Measurements from ENCODE around the gene RBPMS2.
"Not testable (repeated sequence)": the region's sequence is repeated elsewhere in the genome, so short reads cannot be mapped to it uniquely, and the experiment has no call there.

The RBPMS2 gene

DNA sequence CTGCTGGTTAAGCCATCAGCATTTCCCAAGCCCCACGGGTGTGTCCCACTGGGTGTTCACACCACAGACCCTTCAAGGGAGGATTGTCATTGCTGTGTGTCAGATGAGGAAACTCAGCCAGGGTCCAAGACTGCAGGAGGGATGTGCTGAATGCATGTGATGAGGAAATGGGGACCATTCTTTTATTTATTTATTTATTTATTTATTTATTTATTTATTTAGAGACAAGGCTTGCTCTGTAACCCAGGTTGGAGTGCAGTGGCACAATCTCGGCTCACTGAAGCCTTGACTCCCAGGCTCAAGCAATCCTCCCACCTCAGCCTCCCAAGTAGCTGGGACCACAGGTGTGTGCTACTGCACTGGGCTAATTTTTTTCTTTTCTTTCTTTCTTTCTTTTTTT lies 29.2 kb upstream of the RBPMS2 start:
- Mint-ChIP-seq H3K27me3 (peaks cover 5 to 30% of the 10 kb centered on the region in 2 donors), H3K9me3 (no peaks in the 10 kb centered on the region), H3K4me1 (ENCODE audit: low read depth in 2 of 2) (no peaks in the 10 kb centered on the region), H3K36me3 (ENCODE audit: insufficient read depth) (no peaks in the 10 kb centered on the region), H3K4me3 (no peak overlapping the region), H3K27ac (no peak overlapping the region)
- ATAC-seq (replicated peaks) (no peak), DNase-seq (no peak)

DNA sequence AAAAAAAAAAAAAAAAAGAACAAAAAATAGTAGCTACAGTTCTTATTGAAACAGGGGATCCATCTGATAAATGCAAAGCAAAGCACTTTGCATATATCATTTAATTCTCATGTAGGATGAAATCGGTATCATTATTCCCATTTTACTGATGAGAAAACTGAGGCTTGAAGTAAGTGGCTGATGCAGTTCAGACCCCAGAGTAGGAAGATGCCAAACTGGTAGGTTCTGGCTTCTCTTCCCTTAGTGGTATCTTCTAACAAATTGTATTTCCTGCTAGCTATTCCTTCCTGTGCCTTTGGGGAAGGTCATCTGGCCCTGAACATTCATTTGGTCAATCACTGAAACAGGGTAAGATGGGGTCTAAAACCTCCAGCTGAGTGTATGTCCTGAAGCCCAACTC lies 28.1 kb upstream of the RBPMS2 start:
- no peaks in the 10 kb centered on the region for H3K36me3 Mint-ChIP-seq (ENCODE audit: insufficient read depth)
- H3K4me1 Mint-ChIP-seq (ENCODE audit: low read depth in 2 of 2), result no peaks in the 10 kb centered on the region
- ATAC-seq (replicated peaks), result no peak
- H3K27ac Mint-ChIP-seq, result no peak overlapping the region
- H3K4me3 Mint-ChIP-seq, result no peak overlapping the region
- H3K27me3 Mint-ChIP-seq, result peaks cover 5 to 30% of the 10 kb centered on the region in 2 donors
- no peak for DNase-seq
- H3K9me3 Mint-ChIP-seq, result no peaks in the 10 kb centered on the region

DNA sequence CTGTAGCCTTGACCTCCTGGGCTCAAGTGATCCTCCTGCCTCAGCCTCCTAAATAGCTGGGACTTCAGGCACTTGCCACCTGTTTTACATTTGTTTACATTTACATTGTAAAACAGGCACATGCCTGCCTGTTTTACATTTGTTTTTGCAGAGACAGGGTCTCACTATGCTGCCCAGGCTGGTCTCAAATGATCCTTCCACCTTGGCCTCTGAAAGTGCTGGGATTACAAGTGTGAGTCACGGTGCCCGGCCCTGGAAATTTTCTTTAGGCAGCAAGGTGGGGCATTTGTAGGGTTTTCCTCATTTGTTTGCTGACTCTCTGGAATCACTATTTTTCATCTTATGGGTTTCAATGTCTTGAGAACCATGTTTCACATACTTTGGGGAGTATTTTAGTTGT lies 25.1 kb upstream of the RBPMS2 start:
- Mint-ChIP-seq H3K4me1 (ENCODE audit: low read depth in 2 of 2) (no peaks in the 10 kb centered on the region), H3K27me3 (peaks cover 0 to 8% of the 10 kb centered on the region in 2 donors), H3K9me3 (no peaks in the 10 kb centered on the region), H3K4me3 (no peak overlapping the region), H3K27ac (no peak overlapping the region), H3K36me3 (ENCODE audit: insufficient read depth) (no peaks in the 10 kb centered on the region)
- ATAC-seq (replicated peaks) (no peak), DNase-seq (no peak)

GRCh38 chr15:64798905-64799304 lies 23.5 kb upstream of the RBPMS2 start:
- H3K27me3 Mint-ChIP-seq; H3K36me3 Mint-ChIP-seq (ENCODE audit: insufficient read depth); H3K4me3 Mint-ChIP-seq; H3K4me1 Mint-ChIP-seq (ENCODE audit: low read depth in 2 of 2); ATAC-seq (replicated peaks); DNase-seq; H3K27ac Mint-ChIP-seq; H3K9me3 Mint-ChIP-seq: not testable (repeated sequence)

DNA sequence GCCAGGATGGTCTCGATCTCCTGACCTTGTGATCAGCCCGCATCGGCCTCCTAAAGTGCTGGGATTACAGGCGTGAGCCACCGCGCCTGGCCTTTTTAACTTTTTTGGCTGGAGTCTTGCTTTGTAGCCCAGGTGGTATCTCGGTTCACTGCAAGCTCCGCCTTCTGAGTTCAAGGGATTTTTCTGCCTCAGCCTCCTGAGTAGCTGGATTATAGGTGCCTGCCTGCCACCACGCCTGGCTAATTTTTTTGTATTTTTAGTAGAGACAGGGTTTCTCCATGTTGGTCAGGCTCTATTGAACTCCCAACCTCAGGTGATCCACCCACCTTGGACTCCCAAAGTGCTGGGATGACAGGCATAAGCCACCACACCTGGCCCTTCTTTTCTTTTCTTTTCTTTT lies 20.5 kb upstream of the RBPMS2 start:
- not testable (repeated sequence) for H3K27ac Mint-ChIP-seq; ATAC-seq (replicated peaks); H3K27me3 Mint-ChIP-seq; DNase-seq; H3K9me3 Mint-ChIP-seq; H3K4me3 Mint-ChIP-seq; H3K4me1 Mint-ChIP-seq (ENCODE audit: low read depth in 2 of 2); H3K36me3 Mint-ChIP-seq (ENCODE audit: insufficient read depth)

DNA sequence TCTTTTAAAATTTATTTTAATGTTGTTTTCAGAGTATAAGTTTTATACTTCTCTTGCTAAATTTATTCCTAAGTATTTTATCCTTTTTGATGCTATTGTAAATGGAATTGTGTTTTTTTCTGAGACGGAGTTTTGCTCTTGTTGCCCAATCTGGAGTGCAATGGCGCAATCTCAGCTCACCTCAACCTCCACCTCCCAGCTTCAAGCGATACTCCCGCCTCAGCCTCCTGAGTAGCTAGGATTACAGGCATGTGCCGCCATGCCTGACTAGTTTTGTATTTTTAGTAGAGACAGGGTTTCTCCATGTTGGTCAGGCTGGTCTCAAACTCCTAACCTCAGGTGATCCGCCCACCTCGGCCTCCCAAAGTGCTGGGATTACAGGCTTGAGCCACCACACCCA lies 19.9 kb upstream of the RBPMS2 start:
- H3K4me3 Mint-ChIP-seq; H3K9me3 Mint-ChIP-seq; H3K27ac Mint-ChIP-seq; H3K27me3 Mint-ChIP-seq; ATAC-seq (replicated peaks); H3K4me1 Mint-ChIP-seq (ENCODE audit: low read depth in 2 of 2); DNase-seq; H3K36me3 Mint-ChIP-seq (ENCODE audit: insufficient read depth): not testable (repeated sequence)

DNA sequence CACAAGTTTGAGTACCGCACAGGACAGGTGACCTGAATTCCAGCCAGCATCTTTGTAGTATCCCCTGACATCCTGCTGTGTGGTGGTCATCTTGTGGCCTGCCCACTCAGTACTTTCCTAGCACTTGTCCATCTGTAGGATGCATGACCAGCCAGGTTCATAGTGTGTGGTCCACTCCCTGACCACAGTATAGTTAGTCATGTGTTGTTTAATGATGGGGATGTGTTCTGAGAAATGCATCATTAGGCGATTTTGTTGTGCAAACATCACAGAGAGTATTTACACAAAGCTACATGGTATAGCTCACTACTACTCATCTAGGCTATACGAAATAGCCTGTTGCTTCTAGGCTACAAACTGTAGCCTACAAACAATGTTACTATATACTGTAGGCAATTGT lies 16.9 kb upstream of the RBPMS2 start:
- no peaks in the 10 kb centered on the region for H3K4me1 Mint-ChIP-seq (ENCODE audit: low read depth in 2 of 2)
- no peaks in the 10 kb centered on the region for H3K36me3 Mint-ChIP-seq (ENCODE audit: insufficient read depth)
- no peaks in the 10 kb centered on the region for H3K9me3 Mint-ChIP-seq
- ATAC-seq (replicated peaks), result no peak
- DNase-seq, result no peak
- no peaks in the 10 kb centered on the region for H3K27me3 Mint-ChIP-seq
- H3K4me3 Mint-ChIP-seq, result no peak overlapping the region
- H3K27ac Mint-ChIP-seq, result peak overlapping the region in 1 of 2 donors; percentile 26

DNA sequence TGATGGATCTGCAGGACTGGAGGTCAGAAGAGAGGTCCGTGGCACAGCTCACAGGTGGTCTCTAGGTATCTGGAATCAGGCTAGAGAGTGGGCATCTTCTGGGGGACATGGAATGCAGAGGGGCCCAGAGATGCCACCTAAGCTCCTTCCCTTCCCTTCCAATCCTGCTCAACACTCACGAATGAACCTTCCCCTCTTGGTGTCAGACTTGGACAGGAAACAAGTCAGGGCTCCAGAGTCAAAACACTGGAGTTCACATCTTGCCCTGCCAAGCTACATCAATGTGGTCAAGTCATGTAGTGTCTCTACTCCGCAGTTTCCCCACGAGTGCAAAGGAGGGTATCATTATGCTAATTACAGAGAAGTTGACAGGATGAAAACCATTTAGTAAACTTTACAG lies 16.0 kb upstream of the RBPMS2 start:
- no peaks in the 10 kb centered on the region for H3K36me3 Mint-ChIP-seq (ENCODE audit: insufficient read depth)
- H3K4me1 Mint-ChIP-seq (ENCODE audit: low read depth in 2 of 2), result no peaks in the 10 kb centered on the region
- no peak overlapping the region for H3K27ac Mint-ChIP-seq
- H3K27me3 Mint-ChIP-seq, result no peaks in the 10 kb centered on the region
- DNase-seq (no peak), ATAC-seq (replicated peaks) (no peak)
- no peak overlapping the region for H3K4me3 Mint-ChIP-seq
- H3K9me3 Mint-ChIP-seq, result no peaks in the 10 kb centered on the region

DNA sequence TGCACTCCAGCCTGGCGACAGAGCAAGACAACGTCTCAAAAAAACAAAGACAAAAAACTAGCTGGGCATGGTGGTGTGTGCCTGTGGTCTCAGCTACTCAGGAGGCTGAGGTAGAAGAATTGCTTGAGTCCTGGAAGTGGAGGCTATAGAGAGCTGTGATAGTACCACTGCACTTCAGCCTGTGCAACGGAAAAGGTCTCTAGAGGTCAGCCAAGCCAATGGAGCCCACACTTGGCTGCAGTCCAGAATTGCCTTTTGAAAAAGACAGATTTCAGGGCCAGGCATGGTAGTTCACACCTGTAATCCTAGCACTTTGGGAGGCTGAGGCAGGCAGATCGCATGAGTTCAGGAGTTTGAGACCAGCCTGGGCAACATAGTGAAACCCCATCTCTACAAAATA lies 8.4 kb upstream of the RBPMS2 start:
- no peaks in the 10 kb centered on the region for H3K36me3 Mint-ChIP-seq (ENCODE audit: insufficient read depth)
- ATAC-seq (replicated peaks), result no peak
- DNase-seq, result no peak
- no peak overlapping the region for H3K27ac Mint-ChIP-seq
- H3K4me3 Mint-ChIP-seq, result no peak overlapping the region
- no peaks in the 10 kb centered on the region for H3K9me3 Mint-ChIP-seq
- peaks cover 10 to 30% of the 10 kb centered on the region in 2 donors for H3K4me1 Mint-ChIP-seq (ENCODE audit: low read depth in 2 of 2)
- no peaks in the 10 kb centered on the region for H3K27me3 Mint-ChIP-seq

DNA sequence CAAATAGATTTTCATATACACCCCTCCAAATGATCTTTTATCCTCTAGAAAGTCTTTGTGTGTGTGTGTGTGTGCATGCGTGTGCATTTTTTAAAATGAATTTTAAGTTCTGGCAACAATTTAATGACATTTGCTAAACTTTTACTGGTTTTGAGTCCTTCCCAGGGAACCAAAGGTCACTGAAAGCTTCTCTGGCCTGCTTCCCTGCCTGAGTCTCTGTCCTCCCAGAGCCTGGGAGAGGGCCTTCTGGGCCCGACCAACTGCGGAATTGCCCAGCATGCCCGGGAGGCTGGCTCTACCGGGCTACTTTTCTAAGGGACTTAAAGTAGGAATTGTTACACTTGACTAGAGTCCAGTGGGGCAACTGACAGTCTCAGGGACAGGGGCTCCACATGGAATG lies 7.4 kb upstream of the RBPMS2 start:
- Mint-ChIP-seq H3K27me3 (peaks cover 0 to under 1% of the 10 kb centered on the region in 2 donors), H3K9me3 (no peaks in the 10 kb centered on the region), H3K27ac (peak overlapping the region; percentile 54 to 84), H3K4me1 (ENCODE audit: low read depth in 2 of 2) (peaks cover 10 to 30% of the 10 kb centered on the region in 2 donors), H3K4me3 (peak overlapping the region; percentile 19 to 28), H3K36me3 (ENCODE audit: insufficient read depth) (no peaks in the 10 kb centered on the region)
- DNase-seq, result no peak
- no peak for ATAC-seq (replicated peaks)

DNA sequence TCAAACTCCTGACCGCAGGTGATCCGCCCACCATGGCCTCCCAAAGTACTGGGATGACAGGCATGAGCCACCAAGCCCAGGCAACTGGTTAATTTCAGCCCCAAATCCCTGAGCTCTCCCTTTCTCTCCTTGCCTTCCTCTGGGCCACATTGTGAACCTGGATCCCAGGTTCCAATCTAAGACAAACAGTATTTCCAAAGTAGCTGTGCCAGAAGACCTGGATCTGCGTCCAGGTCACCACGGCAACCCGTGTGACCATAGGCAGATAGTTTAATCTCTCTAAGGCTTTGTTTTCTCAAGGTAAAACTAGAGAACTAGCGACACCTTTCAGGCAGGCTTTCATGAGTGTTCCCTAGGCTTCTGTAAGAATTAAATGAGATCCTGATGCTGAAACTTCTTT lies 5.9 kb upstream of the RBPMS2 start:
- ATAC-seq (replicated peaks) (no peak), DNase-seq (no peak)
- no peaks in the 10 kb centered on the region for H3K36me3 Mint-ChIP-seq (ENCODE audit: insufficient read depth)
- H3K9me3 Mint-ChIP-seq, result no peaks in the 10 kb centered on the region
- H3K27ac Mint-ChIP-seq, result peak overlapping the region in 1 of 2 donors; percentile 54
- no peak overlapping the region for H3K4me3 Mint-ChIP-seq
- peaks cover 10 to 30% of the 10 kb centered on the region in 2 donors for H3K4me1 Mint-ChIP-seq (ENCODE audit: low read depth in 2 of 2)
- H3K27me3 Mint-ChIP-seq, result peaks cover 9 to 15% of the 10 kb centered on the region in 2 donors

GRCh38 chr15:64780600-64781156 lies 5.3 kb upstream of the RBPMS2 start:
- peaks cover 3% of the 10 kb centered on the region for H3K36me3 Mint-ChIP-seq (ENCODE audit: insufficient read depth)
- no peaks in the 10 kb centered on the region for H3K9me3 Mint-ChIP-seq
- ATAC-seq (replicated peaks) (no peak), DNase-seq (no peak)
- peaks cover 13 to 21% of the 10 kb centered on the region in 2 donors for H3K27me3 Mint-ChIP-seq
- H3K4me3 Mint-ChIP-seq, result no peak overlapping the region
- H3K4me1 Mint-ChIP-seq (ENCODE audit: low read depth in 2 of 2), result peaks cover 10 to 35% of the 10 kb centered on the region in 2 donors
- no peak overlapping the region for H3K27ac Mint-ChIP-seq

- Mint-ChIP-seq H3K4me3 (no peak overlapping the region), H3K27me3 (peaks cover 13 to 23% of the 10 kb centered on the region in 2 donors), H3K9me3 (no peaks in the 10 kb centered on the region), H3K27ac (no peak overlapping the region), H3K36me3 (ENCODE audit: insufficient read depth) (peaks cover 3% of the 10 kb centered on the region), H3K4me1 (ENCODE audit: low read depth in 2 of 2) (peaks cover 10 to 35% of the 10 kb centered on the region in 2 donors)
- ATAC-seq (replicated peaks) (no peak), DNase-seq (no peak)
Measured at GRCh38 chr15:64779630-64780029, 4.2 kb upstream of the RBPMS2 start.

DNA sequence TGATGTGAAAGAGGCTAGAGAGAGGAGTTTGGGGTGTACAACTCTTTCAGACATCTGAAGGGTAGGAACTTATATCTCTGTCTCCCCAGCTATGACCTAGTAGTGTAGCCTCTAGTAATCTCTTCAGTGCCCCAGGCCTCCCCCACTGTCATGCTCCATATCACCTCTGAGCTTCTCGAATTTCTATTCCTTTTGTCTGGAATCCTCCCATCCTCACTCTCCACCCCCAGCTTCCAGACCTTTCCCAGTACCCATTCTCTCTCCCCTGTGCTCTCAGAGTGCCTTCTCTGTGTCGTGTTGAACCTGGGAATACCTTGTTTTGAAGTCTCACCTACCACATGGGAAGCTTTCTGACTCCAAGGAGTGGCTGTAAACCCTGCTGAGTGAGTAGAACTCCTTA lies 3.6 kb upstream of the RBPMS2 start:
- no peak for DNase-seq
- peaks cover 3% of the 10 kb centered on the region for H3K36me3 Mint-ChIP-seq (ENCODE audit: insufficient read depth)
- H3K4me3 Mint-ChIP-seq, result no peak overlapping the region
- H3K27ac Mint-ChIP-seq, result no peak overlapping the region
- H3K4me1 Mint-ChIP-seq (ENCODE audit: low read depth in 2 of 2), result peaks cover 14 to 35% of the 10 kb centered on the region in 2 donors
- peaks cover 19 to 29% of the 10 kb centered on the region in 2 donors for H3K27me3 Mint-ChIP-seq
- ATAC-seq (replicated peaks), result no peak
- H3K9me3 Mint-ChIP-seq, result no peaks in the 10 kb centered on the region

DNA sequence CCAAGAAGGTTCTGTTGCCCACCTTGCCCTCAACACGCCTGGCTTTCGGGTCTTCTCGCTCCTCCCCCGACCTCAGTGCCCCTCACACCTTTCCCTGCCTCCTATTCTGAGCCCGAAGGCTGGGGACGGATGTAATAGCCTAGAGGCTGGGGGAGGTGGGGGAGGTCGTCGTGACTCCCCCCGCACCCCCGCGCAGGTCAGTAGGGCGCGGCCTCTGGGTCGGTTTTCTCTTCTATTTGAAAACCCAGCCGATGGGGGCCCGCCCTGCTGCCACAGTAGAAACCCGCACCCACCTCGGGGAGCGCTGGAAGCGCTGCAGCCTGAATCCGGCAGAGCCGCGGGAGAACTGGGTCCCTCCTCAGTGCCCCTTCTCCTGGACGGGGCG lies 1.0 kb upstream of the RBPMS2 start:
- Mint-ChIP-seq H3K4me1 (ENCODE audit: low read depth in 2 of 2) (peaks cover 4 to 11% of the 10 kb centered on the region in 2 donors), H3K36me3 (ENCODE audit: insufficient read depth) (peaks cover 3% of the 10 kb centered on the region), H3K27me3 (peaks cover 21 to 49% of the 10 kb centered on the region in 2 donors), H3K4me3 (peak overlapping the region; percentile 75 to 76), H3K9me3 (no peaks in the 10 kb centered on the region), H3K27ac (no peak overlapping the region)
- no peak for ATAC-seq (replicated peaks)
- DNase-seq, result no peak

All from effector memory CD8-positive, alpha-beta T cell (primary cell).